Mucosa of descending colon (tissue), 3 donors: ENCODE results near the gene CHAMP1. TPM values are rescaled to one million over a fixed set of nuclear protein-coding genes. Genes with fewer than 3 reads are reported as not detected.
A peak's percentile ranks its signal among the peaks of the same experiment; 100 is the strongest.

Experiments
- ATAC-seq: fragments of 200-7000 bp; cut with Tn5 transposase; one replicate; pipeline ENCODE4 v1.9.1; 2020; ENCODE audit warnings: mild to moderate bottlenecking, moderate library complexity
- DNase-seq, 3 donors: peaks; one replicate each; pipeline ENCODE4 v3.0.0-alpha.2; 2020
- H3K36me3 ChIP-seq: fragments of 200-600 bp; one replicate; pipeline ENCODE4 v1.8.0; 2021; ENCODE audit warnings: low read depth, mild to moderate bottlenecking
- H3K4me1 ChIP-seq: fragments of 200-600 bp; one replicate; pipeline ENCODE4 v1.8.0; 2021; ENCODE audit warnings: low read depth, mild to moderate bottlenecking
- H3K4me3 ChIP-seq: fragments of 200-600 bp; one replicate; pipeline ENCODE4 v1.8.0; 2021; ENCODE audit warnings: mild to moderate bottlenecking
- H3K9me3 ChIP-seq: fragments of 200-600 bp; one replicate; pipeline ENCODE4 v1.8.0; 2021; ENCODE audit warnings: mild to moderate bottlenecking
- CTCF ChIP-seq: fragments of 200-600 bp; IDR thresholded peaks from one replicate; pipeline ENCODE4 v1.8.0; 2022; ENCODE audit warnings: antibody characterized with exemption, mild to moderate bottlenecking
- intact Hi-C, 2 donors: fragments of 100-400 bp; cut with DNase I in 1 of 2; cut with micrococcal nuclease in 1 of 2; formaldehyde crosslinking; loops; one replicate each; pipeline versions ENCODE4 v1.11.0 to v1.11.1; 2022; cut with DNase I, micrococcal nuclease
- total RNA-seq, 3 donors: library from RNA; stranded (reverse); fragmentation: NEBNext Ultra II Directional in 2 of 3; extraction: Animal tissue kit (Norgen Biotek cat#: 25700) in 2 of 3; gene quantifications; one replicate each; pipeline versions ENCODE4 v1.2.1 to v1.2.4, GENCODE V29; 2021 to 2023
- donor health status: DM: no; HTN: no; CAD: no; lungs with moderate emphysema.
- donor health status: DM: no; HTN: no; CAD: no.
- donor health status: DM: no; HTN: yes; CAD: no.

CHAMP1 gene
- total RNA-seq, 3 donors from 2014 or later: 16.1 to 17.8 (median 16.7) TPM

- DNase-seq (peak; percentile 46 to 71 (median 68)), ATAC-seq (peak; percentile 78)
- no peaks in the 10 kb centered on the region for H3K9me3 ChIP-seq
- intact Hi-C loops: no loop called here
- no peak for TF ChIP-seq CTCF
- H3K4me3 ChIP-seq: peak overlapping the region; percentile 71
- H3K4me1 ChIP-seq: peaks cover 20% of the 10 kb centered on the region
- no peaks in the 10 kb centered on the region for H3K36me3 ChIP-seq
These were observed 32.1 kb upstream of the CHAMP1 start for GRCh38 chr13:114282041-114282670.

- H3K4me3 ChIP-seq: no peak overlapping the region
- ATAC-seq: no peak
- TF ChIP-seq CTCF: no peak
- DNase-seq: no peak
- no peaks in the 10 kb centered on the region for H3K36me3 ChIP-seq
- intact Hi-C loops: no loop called here
- no peaks in the 10 kb centered on the region for H3K9me3 ChIP-seq
- peaks cover 20% of the 10 kb centered on the region for H3K4me1 ChIP-seq
These were observed 30.7 kb upstream of the CHAMP1 start for GRCh38 chr13:114283576-114283975.

GRCh38 chr13:114284680-114285079, 29.6 kb upstream of the CHAMP1 start:
- Histone ChIP-seq H3K9me3 (no peaks in the 10 kb centered on the region), H3K4me3 (no peak overlapping the region), H3K36me3 (no peaks in the 10 kb centered on the region), H3K4me1 (peaks cover 20% of the 10 kb centered on the region)
- intact Hi-C loops: no loop called here
- no peak for TF ChIP-seq CTCF
- DNase-seq (no peak), ATAC-seq (no peak)

GRCh38 chr13:114285166-114285808, 29.0 kb upstream of the CHAMP1 start:
- no peaks in the 10 kb centered on the region for H3K36me3 ChIP-seq
- no peak for DNase-seq
- H3K4me1 ChIP-seq: peaks cover 19% of the 10 kb centered on the region
- ATAC-seq: no peak
- H3K4me3 ChIP-seq: no peak overlapping the region
- TF ChIP-seq CTCF: no peak
- no peaks in the 10 kb centered on the region for H3K9me3 ChIP-seq
- intact Hi-C loops: no loop called here

- H3K36me3 ChIP-seq: no peaks in the 10 kb centered on the region
- TF ChIP-seq CTCF: no peak
These were observed 27.5 kb upstream of the CHAMP1 start for GRCh38 chr13:114286808-114287207.

More at GRCh38 chr13:114286808-114287207, 27.5 kb upstream of the CHAMP1 start:
- Histone ChIP-seq H3K9me3 (no peaks in the 10 kb centered on the region), H3K4me1 (peaks cover 14% of the 10 kb centered on the region), H3K4me3 (no peak overlapping the region)
- DNase-seq (no peak), ATAC-seq (no peak)
- intact Hi-C loops: no loop called here
